ENCODE measurements around the gene DUSP22. TPM values are rescaled to one million over a fixed set of nuclear protein-coding genes. Genes with fewer than 3 reads are reported as not detected.

DUSP22 gene
- total RNA-seq, 6 donors from 2014 or later: 49.9 to 108 (median 63.8) TPM

GRCh38 chr6:296151-297122 lies 4.2 kb downstream of the DUSP22 start:
- no peak for ATAC-seq (ENCODE audit: low FRiP score in 2 of 2)
- H3K27me3 ChIP-seq: no peaks in the 10 kb centered on the region
- TF ChIP-seq POLR2AphosphoS5 (IDR thresholded peaks at IDR 0.05) (peak; percentile 19 to 31), EP300 (IDR thresholded peaks at IDR 0.05) (no peak)
- DNase-seq: peak in 1 of 2 donors; percentile 63
- 36 to 39% methylated on average over 9 of the region's 9 CpGs for WGBS, 2 donors
- no peaks in the 10 kb centered on the region for H3K36me3 ChIP-seq
- H3K9me3 ChIP-seq: no peaks in the 10 kb centered on the region
- H3K27ac ChIP-seq: peak overlapping the region; percentile 25 to 68 (median 34)
- H3K4me1 ChIP-seq: peaks cover 50 to 73% (median 52%) of the 10 kb centered on the region in 4 donors
- H3K4me3 ChIP-seq: no peak overlapping the region

GRCh38 chr6:297571-298232 lies 5.4 kb downstream of the DUSP22 start:
- 56 to 58% methylated on average over 6 of the region's 6 CpGs for WGBS, 2 donors
- no peak for TF ChIP-seq POLR2AphosphoS5 (IDR thresholded peaks at IDR 0.05)
- TF ChIP-seq EP300 (IDR thresholded peaks at IDR 0.05): no peak
- TF ChIP-seq CTCF (IDR thresholded peaks at IDR 0.05): no peak
- TF ChIP-seq POLR2A (IDR thresholded peaks at IDR 0.05): no peak
- no peak for ATAC-seq (ENCODE audit: low FRiP score in 2 of 2)
- Histone ChIP-seq H3K9me3 (no peaks in the 10 kb centered on the region), H3K27me3 (no peaks in the 10 kb centered on the region), H3K36me3 (no peaks in the 10 kb centered on the region), H3K27ac (peak overlapping the region; percentile 25 to 68 (median 34)), H3K4me3 (no peak overlapping the region), H3K4me1 (peaks cover 49 to 71% (median 52%) of the 10 kb centered on the region in 4 donors)
- no peak for DNase-seq

- Histone ChIP-seq H3K27me3 (no peaks in the 10 kb centered on the region), H3K4me1 (peaks cover 49 to 66% (median 52%) of the 10 kb centered on the region in 4 donors), H3K36me3 (no peaks in the 10 kb centered on the region), H3K4me3 (no peak overlapping the region), H3K9me3 (no peaks in the 10 kb centered on the region), H3K27ac (peak overlapping the region; percentile 23 to 68 (median 26))
- DNase-seq (peak in 1 of 2 donors; percentile 70), ATAC-seq (ENCODE audit: low FRiP score in 2 of 2) (peak in 1 of 2 donors; percentile 61)
- TF ChIP-seq EP300 (IDR thresholded peaks at IDR 0.05): no peak
- TF ChIP-seq POLR2AphosphoS5 (IDR thresholded peaks at IDR 0.05): peak in 1 of 2 donors; percentile 36
- 51 to 61% methylated on average over 11 of the region's 11 CpGs for WGBS, 2 donors
Measured at GRCh38 chr6:298233-299103, 6.2 kb downstream of the DUSP22 start.

GRCh38 chr6:299104-299980 lies 7.1 kb downstream of the DUSP22 start:
- Histone ChIP-seq H3K27ac (peak overlapping the region; percentile 23 to 28 (median 26)), H3K4me3 (no peak overlapping the region), H3K36me3 (no peaks in the 10 kb centered on the region), H3K27me3 (no peaks in the 10 kb centered on the region), H3K9me3 (no peaks in the 10 kb centered on the region), H3K4me1 (peaks cover 42 to 60% (median 44%) of the 10 kb centered on the region in 4 donors)
- WGBS, 2 donors: 70 to 73% methylated on average over 10 of the region's 10 CpGs
- peak; percentile 22 to 81 for DNase-seq
- no peak for ATAC-seq (ENCODE audit: low FRiP score in 2 of 2)
- TF ChIP-seq POLR2AphosphoS5 (IDR thresholded peaks at IDR 0.05) (no peak), EP300 (IDR thresholded peaks at IDR 0.05) (no peak), POLR2A (IDR thresholded peaks at IDR 0.05) (no peak), CTCF (IDR thresholded peaks at IDR 0.05) (no peak)

- Histone ChIP-seq H3K27me3 (no peaks in the 10 kb centered on the region), H3K9me3 (no peaks in the 10 kb centered on the region), H3K4me1 (peaks cover 37 to 53% (median 37%) of the 10 kb centered on the region in 4 donors), H3K36me3 (peaks cover 0 to 1% (median 0%) of the 10 kb centered on the region in 4 donors), H3K4me3 (no peak overlapping the region), H3K27ac (peak overlapping the region in 1 of 4 donors; percentile 25)
- 84 to 89% methylated on average over 6 of the region's 6 CpGs for WGBS, 2 donors
- ATAC-seq (ENCODE audit: low FRiP score in 2 of 2) (no peak), DNase-seq (no peak)
- no peak for TF ChIP-seq POLR2A (IDR thresholded peaks at IDR 0.05)
- TF ChIP-seq EP300 (IDR thresholded peaks at IDR 0.05): no peak
- no peak for TF ChIP-seq POLR2AphosphoS5 (IDR thresholded peaks at IDR 0.05)
- TF ChIP-seq CTCF (IDR thresholded peaks at IDR 0.05): no peak
Measured at GRCh38 chr6:300026-300425, 7.7 kb downstream of the DUSP22 start.

Data from upper lobe of left lung (tissue), 6 donors.